TTC549 (cell line): ENCODE measurements around the gene SLAMF6.
"Not testable (repeated sequence)": the region's sequence is repeated elsewhere in the genome, so short reads cannot be mapped to it uniquely, and the experiment has no call there.

Experiments used
- FAIRE-seq: peaks from 2 replicates; lab custom pipeline; 2012; peaks lifted over from hg19 to GRCh38; lab: Jason Lieb, UNC

SLAMF6 gene

DNA sequence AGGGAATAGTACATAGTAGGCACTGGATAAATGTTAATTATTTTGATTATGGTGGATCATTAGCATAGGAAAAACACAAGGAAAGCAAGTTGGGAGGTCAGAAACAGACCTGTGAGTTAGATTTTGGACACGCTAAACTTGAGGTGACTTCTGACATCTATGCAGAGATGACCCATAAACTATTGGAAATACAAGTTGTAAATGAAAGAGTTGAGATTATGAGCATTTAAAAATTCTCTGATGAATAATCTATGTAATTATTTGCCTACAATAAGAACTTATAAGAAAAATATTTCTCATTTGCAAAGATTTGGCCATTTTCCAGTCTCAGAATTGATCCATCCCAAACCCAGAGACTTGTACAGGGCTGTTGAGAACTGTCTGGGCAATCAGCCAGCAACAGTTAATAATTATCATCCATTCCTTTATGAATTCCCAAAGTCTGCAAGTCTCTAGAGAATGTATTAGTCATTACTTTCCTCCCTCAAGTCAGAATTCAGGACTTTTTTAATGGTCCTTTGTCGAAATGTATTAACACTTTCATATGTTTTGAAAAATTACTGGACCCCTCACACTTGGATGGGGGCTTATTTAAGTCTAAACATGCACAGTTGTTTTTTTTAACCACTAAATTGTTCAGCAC is 19.4 kb upstream of the SLAMF6 start:
- no peak for FAIRE-seq

DNA sequence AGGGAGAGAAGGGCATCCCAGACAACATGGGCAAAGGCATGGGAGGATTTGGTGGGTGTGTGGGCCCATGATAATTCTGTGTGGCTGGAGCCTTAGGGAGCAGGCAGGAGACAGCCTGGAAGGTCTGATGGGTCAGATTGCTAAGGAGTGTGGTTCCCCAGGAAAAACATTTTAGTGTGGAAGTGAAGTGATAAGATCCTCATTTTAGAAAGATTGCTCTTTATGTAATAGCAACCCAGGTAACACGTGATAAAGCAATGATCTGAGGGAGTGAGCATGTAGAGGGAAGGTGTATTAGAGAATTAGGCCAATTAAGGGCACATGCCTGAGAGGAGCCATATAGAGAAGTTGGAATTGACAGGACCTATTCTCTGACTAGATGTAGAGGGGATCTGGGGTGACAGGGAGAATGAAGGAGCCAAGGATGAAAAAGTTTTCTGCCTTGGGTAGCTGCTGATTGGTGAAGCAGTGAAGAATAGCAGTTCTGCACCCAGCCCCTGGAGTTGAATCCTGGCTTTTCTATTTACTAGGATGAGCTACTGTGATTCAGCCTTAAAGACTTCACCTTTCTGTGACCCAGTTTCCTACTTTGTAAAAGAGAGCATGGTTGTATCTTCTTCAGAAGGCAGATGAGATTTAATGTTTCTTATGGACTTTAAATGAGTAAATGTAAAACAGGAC is 18.7 kb upstream of the SLAMF6 start:
- FAIRE-seq: no peak

DNA sequence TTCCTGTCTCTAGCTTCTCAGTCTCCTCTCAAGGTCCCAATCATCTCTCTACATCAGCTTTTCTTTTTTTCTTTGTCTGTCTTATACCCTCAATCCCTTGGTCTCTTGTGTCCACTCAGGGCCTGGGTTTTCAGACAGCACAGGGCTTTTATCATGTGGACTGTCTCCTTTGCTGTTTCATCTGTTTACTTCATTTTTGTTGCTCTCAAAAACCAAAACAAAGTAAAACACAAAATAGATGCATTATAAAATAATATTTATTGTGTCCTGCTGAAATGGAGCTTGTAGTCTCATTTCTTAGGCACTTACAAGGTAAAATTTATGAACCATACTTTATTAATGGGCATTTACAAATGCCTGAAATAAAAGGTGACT is 17.8 kb upstream of the SLAMF6 start:
- FAIRE-seq: no peak

DNA sequence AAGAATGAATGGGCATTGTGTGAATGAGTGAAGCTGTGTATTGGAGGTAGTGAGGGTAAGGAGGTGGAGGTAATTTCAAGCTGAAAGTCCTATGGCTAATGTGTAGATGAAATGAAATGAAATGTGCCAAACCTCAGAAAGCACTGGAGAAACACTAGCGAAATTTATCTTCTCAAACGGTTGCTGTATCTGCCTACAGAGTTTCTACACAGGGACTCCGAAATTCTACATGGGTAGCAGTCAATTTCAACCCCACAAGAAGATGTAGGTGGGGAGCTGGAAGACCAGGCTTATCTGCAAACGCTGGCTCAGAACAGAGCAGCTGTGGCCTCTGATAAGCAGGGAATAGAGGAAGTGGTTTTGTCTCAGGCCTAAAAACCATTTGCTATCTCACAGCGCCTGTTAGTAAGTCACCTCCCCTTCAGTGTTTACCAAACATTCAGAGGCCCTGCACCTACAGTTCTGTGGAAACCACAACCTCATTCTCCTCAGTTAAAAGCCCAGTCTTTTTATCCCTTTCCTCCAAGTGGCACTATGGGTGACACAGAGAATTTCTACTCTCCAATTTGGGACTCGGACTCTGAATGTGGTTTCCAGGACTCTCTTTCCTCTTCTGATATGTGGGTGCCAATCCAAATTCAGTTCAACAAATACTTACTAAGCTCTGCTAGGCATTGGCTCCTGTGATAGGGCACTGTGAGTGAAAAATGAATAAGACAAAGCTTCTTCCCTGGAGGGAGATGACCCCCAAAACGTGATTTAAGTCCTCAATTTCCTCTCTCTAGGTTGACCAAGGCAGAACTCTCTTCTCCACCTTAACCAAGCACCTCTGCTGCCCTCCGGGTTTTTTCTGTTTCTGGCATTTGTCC is 17.2 kb upstream of the SLAMF6 start:
- FAIRE-seq: no peak

DNA sequence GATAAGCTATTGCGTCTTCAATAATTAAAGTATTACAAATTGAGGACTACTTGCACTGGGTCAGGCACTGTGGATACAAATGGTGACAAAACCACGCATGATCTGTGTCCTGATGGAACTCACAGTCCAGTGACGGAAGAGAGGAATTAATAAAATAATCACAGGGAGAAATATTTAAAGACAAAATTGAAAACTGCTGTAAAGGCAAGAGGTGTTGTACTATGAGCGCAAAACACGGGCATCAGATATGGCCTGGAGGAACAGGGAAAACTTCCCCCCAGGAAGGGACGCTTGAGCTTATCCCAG is 16.6 kb upstream of the SLAMF6 start:
- no peak for FAIRE-seq

DNA sequence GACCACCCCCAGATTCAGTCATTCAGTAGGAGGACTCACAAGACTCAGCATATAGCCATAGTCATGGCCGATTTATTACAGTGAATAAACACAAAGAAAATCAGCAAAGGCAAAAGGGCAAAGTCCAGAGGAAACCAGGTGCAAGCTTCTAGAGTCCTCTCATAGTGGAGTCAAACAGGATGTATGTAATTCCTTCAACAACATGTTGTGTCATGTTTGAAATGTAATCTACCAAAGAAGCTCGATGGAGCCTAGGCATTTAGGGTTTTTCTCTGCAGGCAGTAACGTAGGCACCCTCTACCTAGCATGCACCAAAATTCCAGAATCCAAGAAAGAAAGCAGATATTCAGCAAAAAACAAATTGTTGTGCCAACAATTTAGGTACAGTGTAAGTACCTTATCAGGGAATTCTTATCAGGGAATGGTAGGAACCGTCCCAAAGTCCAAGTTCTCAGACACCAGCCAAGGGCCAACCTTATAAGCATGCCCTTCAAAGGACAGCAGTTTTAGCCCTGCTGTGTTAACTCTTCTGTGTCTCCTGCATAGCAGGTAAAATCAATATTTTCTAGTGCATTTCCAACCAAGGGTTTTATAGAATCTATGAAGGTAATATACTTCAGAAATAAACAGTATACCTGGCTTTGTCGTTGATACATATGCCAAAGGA is 16.1 kb upstream of the SLAMF6 start:
- FAIRE-seq: no peak

DNA sequence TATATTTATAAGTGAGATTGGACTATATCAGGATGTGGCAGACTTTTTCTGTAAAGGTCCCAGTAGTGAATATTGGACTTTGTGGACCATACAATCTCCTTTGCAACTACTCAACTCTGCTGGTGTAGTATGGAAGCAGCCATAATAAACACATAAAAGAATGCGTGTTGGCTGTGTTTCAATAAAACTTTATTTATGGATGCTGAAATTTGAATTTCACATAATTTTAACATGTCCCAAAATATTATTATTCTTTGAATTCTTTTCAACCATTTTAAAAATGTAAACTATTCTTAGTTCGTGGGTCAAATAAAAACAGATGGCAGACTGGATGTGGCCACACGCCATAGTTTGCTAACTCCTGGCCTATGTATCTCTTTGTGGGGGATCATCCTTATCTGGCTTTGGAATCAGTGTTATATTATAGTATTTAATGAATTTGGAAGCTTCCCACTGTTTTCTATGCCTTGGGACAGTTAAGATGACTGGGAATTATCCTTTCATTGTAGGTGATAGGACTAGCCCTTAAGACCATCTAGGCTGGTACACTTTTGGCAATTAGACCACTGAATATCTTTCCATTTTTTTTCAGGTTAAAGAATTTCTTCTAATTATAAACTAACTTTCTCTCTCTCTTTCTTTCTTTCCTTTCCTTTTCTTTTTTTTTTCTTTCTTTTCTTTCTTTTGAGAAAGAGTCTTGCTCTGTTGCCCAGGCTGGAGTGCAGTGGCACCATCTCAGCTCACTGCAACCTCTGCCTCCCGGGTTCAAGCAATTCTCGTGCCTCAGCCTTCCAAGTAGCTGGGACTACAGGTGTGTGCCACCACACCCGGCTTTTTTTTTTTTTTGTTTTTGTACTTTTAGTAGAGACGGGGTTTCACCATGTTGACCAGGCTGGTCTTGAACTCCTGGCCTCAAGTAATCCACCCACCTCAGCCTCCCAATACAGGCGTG is 14.9 kb upstream of the SLAMF6 start:
- FAIRE-seq: no peak

DNA sequence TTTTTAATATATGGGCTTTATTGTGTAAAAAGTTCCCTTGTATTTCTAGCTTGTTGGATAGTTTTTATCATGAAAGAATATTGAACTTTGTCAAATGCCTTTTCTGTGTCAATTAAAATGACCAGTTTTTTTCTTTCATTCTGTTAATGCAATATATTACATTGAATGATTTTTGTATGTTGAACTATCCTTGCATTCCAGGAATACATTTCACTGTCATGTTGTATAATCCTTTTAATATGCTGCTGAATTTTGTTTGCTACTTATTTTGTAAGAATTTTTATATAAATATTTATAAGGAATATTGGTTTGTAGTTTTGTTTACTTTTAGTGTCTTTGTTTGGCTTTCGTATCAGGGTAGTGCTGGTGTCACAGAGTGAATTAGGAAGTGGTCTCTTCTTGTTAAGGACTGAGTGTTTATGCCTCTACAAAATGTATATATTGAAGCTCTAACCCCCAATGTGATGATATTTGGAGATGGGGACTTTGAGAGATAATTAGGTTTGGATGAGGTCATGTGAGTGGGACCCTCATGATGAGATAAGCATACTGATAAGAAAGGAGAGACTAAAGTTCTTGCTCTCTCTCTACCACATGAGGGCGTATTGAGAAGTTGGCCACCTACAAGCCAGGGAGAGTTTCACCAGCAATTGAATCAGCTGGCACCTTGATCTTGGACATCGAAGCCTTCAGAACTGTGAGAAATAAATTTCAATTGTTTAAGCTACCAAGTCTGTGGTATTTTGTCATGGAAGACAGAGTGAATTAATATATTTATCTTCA is 12.0 kb upstream of the SLAMF6 start:
- peak; percentile 87 for FAIRE-seq

DNA sequence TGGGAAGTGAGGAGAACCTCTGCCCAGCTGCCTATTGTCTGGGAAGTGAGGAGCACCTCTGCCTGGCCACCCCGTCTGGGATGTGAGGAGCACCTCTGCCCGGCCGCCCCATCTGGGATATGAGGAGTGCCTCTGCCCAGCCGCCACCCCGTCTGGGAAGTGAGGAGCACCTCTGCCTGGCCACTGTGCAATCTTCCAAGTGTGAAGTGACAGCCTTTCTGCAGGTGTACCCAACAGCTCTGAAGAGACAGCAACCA is 9.4 kb upstream of the SLAMF6 start:
- FAIRE-seq: not testable (repeated sequence)

DNA sequence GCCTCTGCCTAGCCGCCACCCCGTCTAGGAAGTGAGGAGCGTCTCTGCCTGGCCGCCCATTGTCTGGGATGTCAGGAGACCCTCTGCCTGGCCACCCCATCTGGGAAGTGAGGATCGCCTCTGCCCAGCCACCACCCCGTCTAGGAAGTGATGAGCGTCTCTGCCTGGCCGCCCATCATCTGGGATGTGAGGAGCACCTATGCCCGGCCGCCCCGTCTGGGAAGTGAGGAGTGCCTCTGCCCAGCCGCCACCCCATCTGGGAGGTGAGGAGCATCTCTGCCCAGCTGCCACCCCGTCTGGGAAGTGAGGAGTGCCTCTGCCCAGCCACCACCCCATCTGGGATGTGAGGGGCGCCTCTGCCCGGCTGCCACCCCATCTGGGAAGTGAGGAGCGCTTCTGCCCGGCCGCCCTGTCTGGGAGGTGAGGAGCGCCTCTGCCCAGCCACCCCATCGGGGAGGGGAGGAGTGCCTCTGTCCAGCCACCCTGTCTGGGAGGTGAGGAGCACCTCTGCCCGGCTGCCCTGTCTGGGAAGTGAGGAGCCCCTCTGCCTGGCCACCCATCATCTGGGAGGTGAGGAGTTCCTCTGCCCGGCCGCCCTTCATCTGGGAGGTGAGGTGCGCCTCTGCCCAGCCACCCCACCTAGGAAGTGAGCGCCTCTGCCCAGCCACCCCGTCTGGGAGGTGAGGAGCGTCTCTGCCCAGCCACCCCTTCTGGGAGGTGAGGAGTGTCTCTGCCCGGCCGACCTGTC is 8.9 kb upstream of the SLAMF6 start:
- FAIRE-seq: not testable (repeated sequence)

DNA sequence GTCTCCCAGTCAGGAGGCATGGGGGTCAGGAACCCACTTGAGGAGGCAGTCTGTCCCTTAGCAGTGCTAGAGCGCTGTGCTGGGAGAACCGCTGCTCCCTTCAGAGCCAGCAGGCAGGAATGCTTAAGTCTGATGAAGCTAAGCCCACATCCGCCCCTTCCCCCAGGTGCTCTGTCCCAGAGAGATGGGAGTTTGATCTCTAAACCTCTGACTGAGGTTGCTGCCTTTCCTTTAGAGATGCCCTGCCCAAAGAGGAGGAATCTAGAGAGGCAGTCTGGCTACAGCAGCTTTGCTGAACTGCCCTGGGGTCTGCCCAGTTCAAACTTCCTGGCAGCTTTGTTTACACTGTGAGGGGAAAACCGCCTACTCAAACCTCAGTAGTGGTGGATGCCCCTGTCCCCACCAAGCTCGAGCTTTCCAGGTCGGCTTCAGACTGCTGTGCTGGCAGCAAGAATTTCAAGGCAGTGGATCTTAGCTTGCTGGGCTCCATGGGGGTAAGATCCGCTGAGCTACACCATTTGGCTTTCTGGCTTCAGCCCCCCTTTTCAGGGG is 6.4 kb upstream of the SLAMF6 start:
- FAIRE-seq: not testable (repeated sequence)

DNA sequence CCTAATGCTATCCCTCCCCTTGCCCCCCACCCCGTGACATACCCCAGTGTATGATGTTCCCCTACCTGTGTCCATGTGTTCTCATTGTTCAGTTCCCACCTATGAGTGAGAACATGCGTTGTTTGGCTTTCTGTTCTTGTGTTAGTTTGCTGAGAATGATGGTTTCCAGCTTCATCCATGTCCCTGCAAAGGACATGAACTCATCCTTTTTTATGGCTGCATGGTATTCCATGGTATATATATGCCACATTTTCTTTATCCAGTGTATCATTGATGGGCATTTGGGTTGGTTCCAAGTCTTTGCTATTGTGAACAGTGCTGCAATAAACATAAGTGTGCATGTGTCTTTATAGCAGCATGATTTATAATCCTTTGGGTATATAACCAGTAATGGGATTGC is 734 bp upstream of the SLAMF6 start:
- not testable (repeated sequence) for FAIRE-seq

DNA sequence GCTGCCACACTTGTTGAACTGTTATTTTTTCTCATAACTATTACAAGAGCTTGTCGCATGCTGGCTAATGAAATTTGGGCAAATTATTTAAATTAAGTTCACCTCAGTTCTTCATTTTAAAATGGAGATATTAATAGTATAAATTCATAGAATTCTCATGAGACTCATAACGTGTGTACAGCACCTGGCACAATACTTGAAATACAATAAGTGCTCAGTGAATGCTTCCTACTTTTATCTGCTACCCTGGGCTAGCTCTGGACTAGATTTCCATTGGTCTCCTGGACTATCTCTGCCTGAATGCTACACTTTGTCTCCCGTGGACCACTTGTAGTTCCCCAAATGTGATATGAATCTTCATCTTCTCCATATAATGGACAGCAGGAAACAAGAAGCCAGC is 919 bp downstream of the SLAMF6 start:
- no peak for FAIRE-seq

DNA sequence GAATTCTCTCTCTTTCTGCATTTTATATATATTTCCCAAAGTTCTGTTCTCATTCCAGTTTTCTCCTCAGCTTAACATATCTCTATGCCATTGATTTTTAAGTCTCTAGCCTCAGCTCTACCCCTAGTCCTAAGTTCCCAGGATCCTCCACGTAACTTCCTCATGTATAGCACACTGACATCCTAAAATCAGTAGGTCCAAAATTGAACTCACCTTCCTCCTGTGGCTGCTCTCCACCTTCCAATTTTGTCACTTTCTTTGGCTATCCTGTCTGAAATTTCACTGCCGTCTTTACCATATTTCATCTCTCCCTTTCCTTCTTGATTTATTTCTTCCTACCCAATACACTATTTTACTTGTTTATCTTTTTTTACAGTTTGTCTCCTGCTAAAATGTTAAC is 1.5 kb downstream of the SLAMF6 start:
- FAIRE-seq: no peak

DNA sequence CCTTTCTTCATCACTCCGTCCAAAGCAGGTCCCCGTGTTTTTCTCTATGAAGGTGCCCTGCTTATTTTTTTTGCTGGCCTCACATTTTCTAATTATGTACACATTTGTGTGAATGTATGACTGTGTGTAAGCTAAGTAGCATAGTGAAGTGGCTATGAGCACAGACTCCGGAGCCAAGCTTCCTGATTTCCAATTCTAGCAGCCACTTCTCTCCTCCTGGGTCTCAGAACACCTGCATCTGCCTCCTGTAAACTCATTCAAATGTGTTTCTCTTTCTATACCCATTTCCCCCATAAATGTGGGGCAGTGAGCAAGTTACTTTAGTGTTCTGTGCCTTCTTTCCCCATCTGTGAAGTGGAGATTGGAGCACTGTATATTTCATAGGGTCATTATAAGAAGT is 2.1 kb downstream of the SLAMF6 start:
- no peak for FAIRE-seq

DNA sequence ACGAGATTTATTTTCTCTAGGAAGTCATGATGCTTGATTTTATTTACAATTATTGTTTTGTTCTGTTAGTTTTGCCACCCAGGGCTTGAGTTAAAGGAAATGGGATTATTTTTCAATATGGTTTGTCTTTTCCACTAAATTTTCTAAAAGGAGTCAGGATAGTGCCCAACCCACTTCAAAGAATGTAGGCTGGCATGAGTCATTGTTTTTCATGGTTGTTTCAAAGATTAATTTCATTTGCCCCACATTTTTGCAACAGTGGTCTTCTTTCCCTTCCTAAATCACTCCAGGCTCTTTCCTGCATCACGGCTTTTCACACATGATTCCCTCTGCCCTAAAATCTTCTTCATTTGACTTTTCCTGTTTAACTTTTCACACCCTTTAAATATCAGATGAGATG is 2.5 kb downstream of the SLAMF6 start:
- FAIRE-seq: no peak

DNA sequence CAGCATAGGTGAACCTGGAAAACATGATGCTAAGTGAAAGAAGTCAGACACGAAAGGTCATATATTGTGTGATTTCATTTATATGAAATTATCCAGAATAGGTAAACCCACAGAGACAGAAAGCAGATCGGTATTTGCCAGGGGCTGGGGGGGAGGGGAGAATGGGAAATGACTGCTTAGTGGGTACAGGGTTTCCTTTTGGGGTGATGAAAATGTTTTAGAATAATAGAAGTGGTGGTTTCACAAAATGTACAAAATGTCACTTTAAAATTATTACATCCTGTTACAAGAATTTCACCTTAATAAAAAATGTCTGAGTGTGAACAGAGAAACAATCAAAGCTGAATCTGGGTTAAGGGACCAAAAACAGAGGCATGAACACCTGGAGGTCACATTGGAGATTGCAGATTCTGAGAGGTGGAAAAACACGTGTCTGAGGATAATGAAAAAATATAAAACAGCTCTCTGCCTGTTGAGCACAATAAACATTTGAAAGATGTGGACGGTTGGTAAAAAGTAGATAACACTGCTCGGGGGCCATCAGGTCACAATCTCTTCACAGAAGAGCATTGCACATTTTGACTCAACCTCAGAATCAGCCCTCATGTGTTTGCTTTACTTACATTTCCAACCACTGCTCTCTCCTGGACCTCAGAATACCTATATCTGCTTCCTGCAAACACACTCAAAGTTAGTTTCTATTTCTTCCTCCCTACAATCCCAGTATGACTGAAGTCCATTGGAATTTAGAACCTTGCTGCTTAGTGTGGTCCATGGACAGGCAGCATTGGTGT is 3.2 kb downstream of the SLAMF6 start:
- FAIRE-seq: no peak

DNA sequence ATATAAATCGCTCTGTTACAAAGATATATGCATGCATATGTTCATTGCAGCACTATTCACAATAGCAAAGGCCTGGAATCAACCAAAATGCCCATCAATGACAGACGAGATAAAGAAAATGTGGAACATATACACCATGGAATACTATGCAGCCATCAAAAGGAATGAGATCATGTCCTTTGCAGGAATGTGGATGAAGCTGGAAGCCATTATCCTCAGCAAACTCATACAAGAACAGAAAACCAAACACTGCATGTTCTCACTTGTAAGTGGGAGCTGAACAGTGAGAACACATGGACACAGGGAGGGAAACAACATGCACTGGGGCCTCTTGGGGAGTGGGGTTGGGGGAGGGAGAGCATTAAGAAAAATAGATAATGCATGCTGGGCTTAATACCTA is 5.5 kb downstream of the SLAMF6 start:
- not testable (repeated sequence) for FAIRE-seq

DNA sequence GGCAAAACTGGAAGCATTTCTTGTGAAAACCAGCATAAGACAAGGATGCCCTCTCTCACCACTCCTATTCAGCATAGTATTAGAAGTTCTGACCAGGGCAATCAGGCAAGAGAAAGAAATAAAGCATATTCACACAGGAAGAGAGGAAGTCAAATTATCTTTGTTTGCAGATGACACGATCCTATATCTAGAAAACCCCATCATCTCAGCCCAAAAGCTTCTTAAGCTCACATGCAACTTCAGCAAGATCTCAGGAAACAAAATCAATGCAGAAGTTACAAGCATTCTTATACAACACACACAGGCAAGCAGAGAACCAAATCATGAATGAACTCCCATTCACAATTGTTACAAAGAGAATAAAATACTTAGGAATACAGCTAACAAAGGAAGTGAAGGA is 7.1 kb downstream of the SLAMF6 start:
- not testable (repeated sequence) for FAIRE-seq
